CD4-positive, CD25-positive, alpha-beta regulatory T cell (primary cell): ENCODE measurements around the gene CDH13. TPM values are rescaled to one million over a fixed set of nuclear protein-coding genes. Genes with fewer than 3 reads are reported as not detected.

ENCODE experiments used
- ATAC-seq, 2 donors: fragments of 150-1000 bp; cut with Tn5 transposase; one replicate each; pipeline ENCODE4 v1.10.0; 2021; ENCODE audit warnings: low read depth in 2 of 2, moderate number of reproducible peaks in 2 of 2, moderate library complexity in 1 of 2
- DNase-seq, 3 donors: peaks; one replicate each; pipeline versions ENCODE4 v3.0.0 to v3.0.0-alpha.2; 2012 to 2022; ENCODE audit warnings: mixed read lengths in 1 of 3
- H3K27ac ChIP-seq: one replicate; pipeline ENCODE4 v1.7.0; 2013; ENCODE audit warnings: mild to moderate bottlenecking, low read length; ENCODE audit not compliant: insufficient read depth, poor library complexity, severe bottlenecking
- H3K27me3 ChIP-seq: one replicate; pipeline ENCODE4 v1.7.0; 2013; ENCODE audit warnings: low read length; ENCODE audit not compliant: control insufficient read depth, insufficient read depth
- H3K36me3 ChIP-seq: one replicate; pipeline ENCODE4 v1.7.0; 2013; ENCODE audit warnings: mild to moderate bottlenecking, low read length, moderate library complexity; ENCODE audit not compliant: control insufficient read depth, insufficient read depth
- H3K4me1 ChIP-seq: 2 replicates; pipeline ENCODE4 v1.7.0; 2013; ENCODE audit warnings: mild to moderate bottlenecking, low read length; ENCODE audit not compliant: insufficient read depth, control insufficient read depth, poor library complexity, severe bottlenecking
- H3K4me3 ChIP-seq: one replicate; pipeline ENCODE4 v1.7.0; 2013; ENCODE audit warnings: low read depth, mild to moderate bottlenecking, low read length, moderate library complexity
- H3K9me3 ChIP-seq, 2 experiments: 1 replicate in 1 of 2; 2 replicates in 1 of 2; pipeline ENCODE4 v1.7.0; 2013; ENCODE audit warnings: low read length in 2 of 2, mild to moderate bottlenecking in 1 of 2, moderate library complexity in 1 of 2; ENCODE audit not compliant: control insufficient read depth in 2 of 2
- H3K27ac Mint-ChIP-seq, 3 donors: one replicate each; pipeline ENCODE4 v1.8.0; 2020 to 2022; ENCODE audit warnings: mild to moderate bottlenecking in 3 of 3, mixed read lengths in 3 of 3, moderate library complexity in 2 of 3
- H3K27me3 Mint-ChIP-seq: one replicate; pipeline ENCODE4 v1.8.0; 2022; ENCODE audit warnings: mild to moderate bottlenecking, mixed read lengths
- H3K36me3 Mint-ChIP-seq: one replicate; pipeline ENCODE4 v1.8.0; 2020; ENCODE audit warnings: mixed read lengths
- H3K4me1 Mint-ChIP-seq, 4 donors: one replicate each; pipeline ENCODE4 v1.8.0; 2020 to 2022; ENCODE audit warnings: mixed read lengths in 4 of 4, mild to moderate bottlenecking in 1 of 4
- H3K4me3 Mint-ChIP-seq, 4 donors: one replicate each; pipeline ENCODE4 v1.8.0; 2020 to 2022; ENCODE audit warnings: mild to moderate bottlenecking in 4 of 4, mixed read lengths in 4 of 4, moderate library complexity in 3 of 4
- H3K9me3 Mint-ChIP-seq, 7 donors: one replicate each; pipeline ENCODE4 v1.8.0; 2020 to 2022; ENCODE audit warnings: mixed read lengths in 7 of 7, mild to moderate bottlenecking in 3 of 7, moderate library complexity in 2 of 7
- polyA plus RNA-seq, 4 donors: library from polyadenylated mRNA; unstranded; fragments of 300-500 nt; fragmentation: Illumina TruSeq; gene quantifications; one replicate each; pipeline ENCODE4 v1.2.3, GENCODE V29; 2021
- total RNA-seq: library from RNA; stranded (reverse); gene quantifications from one replicate; pipeline ENCODE4 v1.2.3, GENCODE V29; 2022

CDH13 gene
- total and polyA plus RNA-seq, 5 donors from 2014 or later: not detected

- Histone ChIP-seq H3K27me3 (no peaks in the 10 kb centered on the region), H3K27ac (no peak overlapping the region), H3K4me1 (no peaks in the 10 kb centered on the region), H3K4me3 (no peak overlapping the region), H3K36me3 (no peaks in the 10 kb centered on the region), H3K9me3 (no peaks in the 10 kb centered on the region)
- Mint-ChIP-seq H3K4me3 (no peak overlapping the region), H3K36me3 (no peaks in the 10 kb centered on the region), H3K27me3 (no peaks in the 10 kb centered on the region), H3K9me3 (peaks cover 0 to 9% (median 5%) of the 10 kb centered on the region in 7 donors), H3K27ac (peak overlapping the region in 1 of 3 donors; percentile 86), H3K4me1 (no peaks in the 10 kb centered on the region)
- no peak for DNase-seq
- no peak for ATAC-seq
Observed at GRCh38 chr16:83402160-83402814, 775.5 kb downstream of the CDH13 start.

GRCh38 chr16:83402967-83403366, 776.2 kb downstream of the CDH13 start:
- Mint-ChIP-seq H3K36me3 (no peaks in the 10 kb centered on the region), H3K4me1 (no peaks in the 10 kb centered on the region), H3K27me3 (no peaks in the 10 kb centered on the region), H3K9me3 (peaks cover 0 to 9% (median 5%) of the 10 kb centered on the region in 7 donors), H3K27ac (no peak overlapping the region), H3K4me3 (no peak overlapping the region)
- no peak for DNase-seq
- Histone ChIP-seq H3K27ac (no peak overlapping the region), H3K4me3 (no peak overlapping the region), H3K36me3 (no peaks in the 10 kb centered on the region), H3K9me3 (no peaks in the 10 kb centered on the region), H3K4me1 (no peaks in the 10 kb centered on the region), H3K27me3 (no peaks in the 10 kb centered on the region)
- ATAC-seq: no peak

GRCh38 chr16:83403761-83404160, 777.0 kb downstream of the CDH13 start:
- no peak overlapping the region for H3K4me3 ChIP-seq
- no peak overlapping the region for H3K27ac ChIP-seq
- Mint-ChIP-seq H3K9me3 (peaks cover 0 to 9% (median 5%) of the 10 kb centered on the region in 7 donors), H3K4me1 (no peaks in the 10 kb centered on the region), H3K4me3 (no peak overlapping the region), H3K27ac (no peak overlapping the region), H3K36me3 (no peaks in the 10 kb centered on the region), H3K27me3 (no peaks in the 10 kb centered on the region)
- ATAC-seq: no peak
- no peak for DNase-seq
- H3K36me3 ChIP-seq: no peaks in the 10 kb centered on the region
- H3K9me3 ChIP-seq: no peaks in the 10 kb centered on the region
- H3K4me1 ChIP-seq: no peaks in the 10 kb centered on the region
- no peaks in the 10 kb centered on the region for H3K27me3 ChIP-seq

GRCh38 chr16:83404261-83404660, 777.5 kb downstream of the CDH13 start:
- Mint-ChIP-seq H3K4me1 (no peaks in the 10 kb centered on the region), H3K27me3 (no peaks in the 10 kb centered on the region), H3K27ac (no peak overlapping the region), H3K9me3 (peaks cover 0 to 9% (median 5%) of the 10 kb centered on the region in 7 donors), H3K36me3 (no peaks in the 10 kb centered on the region), H3K4me3 (no peak overlapping the region)
- Histone ChIP-seq H3K36me3 (no peaks in the 10 kb centered on the region), H3K4me3 (no peak overlapping the region), H3K9me3 (no peaks in the 10 kb centered on the region), H3K4me1 (no peaks in the 10 kb centered on the region), H3K27me3 (no peaks in the 10 kb centered on the region), H3K27ac (no peak overlapping the region)
- DNase-seq (no peak), ATAC-seq (no peak)

- H3K27me3 Mint-ChIP-seq: no peaks in the 10 kb centered on the region
- no peaks in the 10 kb centered on the region for H3K36me3 Mint-ChIP-seq
- H3K4me3 Mint-ChIP-seq: no peak overlapping the region
- H3K27ac Mint-ChIP-seq: no peak overlapping the region
- H3K36me3 ChIP-seq: no peaks in the 10 kb centered on the region
- no peaks in the 10 kb centered on the region for H3K4me1 Mint-ChIP-seq
- H3K27ac ChIP-seq: no peak overlapping the region
- H3K27me3 ChIP-seq: no peaks in the 10 kb centered on the region
- no peaks in the 10 kb centered on the region for H3K9me3 ChIP-seq
- ATAC-seq (no peak), DNase-seq (no peak)
- peaks cover 0 to 4% (median 0%) of the 10 kb centered on the region in 7 donors for H3K9me3 Mint-ChIP-seq
- H3K4me3 ChIP-seq: no peak overlapping the region
- H3K4me1 ChIP-seq: no peaks in the 10 kb centered on the region
Observed at GRCh38 chr16:83407928-83408327, 781.2 kb downstream of the CDH13 start.

- no peak overlapping the region for H3K4me3 ChIP-seq
- H3K27me3 Mint-ChIP-seq: no peaks in the 10 kb centered on the region
- ATAC-seq: no peak
- no peaks in the 10 kb centered on the region for H3K27me3 ChIP-seq
- DNase-seq: no peak
- H3K4me1 ChIP-seq: no peaks in the 10 kb centered on the region
- no peak overlapping the region for H3K27ac Mint-ChIP-seq
- peaks cover 0 to 7% (median 0%) of the 10 kb centered on the region in 7 donors for H3K9me3 Mint-ChIP-seq
- H3K36me3 ChIP-seq: no peaks in the 10 kb centered on the region
- no peaks in the 10 kb centered on the region for H3K4me1 Mint-ChIP-seq
- no peak overlapping the region for H3K4me3 Mint-ChIP-seq
- H3K27ac ChIP-seq: no peak overlapping the region
- no peaks in the 10 kb centered on the region for H3K36me3 Mint-ChIP-seq
- no peaks in the 10 kb centered on the region for H3K9me3 ChIP-seq
Observed at GRCh38 chr16:83409347-83409746, 782.6 kb downstream of the CDH13 start.

- DNase-seq (no peak), ATAC-seq (no peak)
- Mint-ChIP-seq H3K9me3 (peaks cover 0 to 7% (median 0%) of the 10 kb centered on the region in 7 donors), H3K27me3 (no peaks in the 10 kb centered on the region), H3K4me3 (no peak overlapping the region), H3K27ac (no peak overlapping the region), H3K4me1 (no peaks in the 10 kb centered on the region), H3K36me3 (no peaks in the 10 kb centered on the region)
- Histone ChIP-seq H3K4me3 (no peak overlapping the region), H3K9me3 (no peaks in the 10 kb centered on the region), H3K4me1 (no peaks in the 10 kb centered on the region), H3K36me3 (no peaks in the 10 kb centered on the region), H3K27me3 (no peaks in the 10 kb centered on the region), H3K27ac (no peak overlapping the region)
Observed at GRCh38 chr16:83418565-83418964, 791.8 kb downstream of the CDH13 start.

GRCh38 chr16:83420206-83420760, 793.5 kb downstream of the CDH13 start:
- H3K36me3 ChIP-seq: no peaks in the 10 kb centered on the region
- Mint-ChIP-seq H3K4me3 (no peak overlapping the region), H3K27ac (no peak overlapping the region), H3K9me3 (peaks cover 0 to 7% (median 0%) of the 10 kb centered on the region in 7 donors), H3K4me1 (no peaks in the 10 kb centered on the region), H3K27me3 (no peaks in the 10 kb centered on the region), H3K36me3 (no peaks in the 10 kb centered on the region)
- H3K4me3 ChIP-seq: no peak overlapping the region
- no peak overlapping the region for H3K27ac ChIP-seq
- H3K4me1 ChIP-seq: no peaks in the 10 kb centered on the region
- no peak for DNase-seq
- H3K9me3 ChIP-seq: no peaks in the 10 kb centered on the region
- ATAC-seq: no peak
- H3K27me3 ChIP-seq: no peaks in the 10 kb centered on the region
